Activated naive CD4-positive, alpha-beta T cell treated with anti-CD3 and anti-CD28 coated beads for 36 hours (primary cell): Measurements from ENCODE around the gene SSTR1. TPM values are rescaled to one million over a fixed set of nuclear protein-coding genes. Genes with fewer than 3 reads are reported as not detected.
A peak's percentile ranks its signal among the peaks of the same experiment; 100 is the strongest.

Source experiments
- CTCF ChIA-PET: fragments of 350-600 bp; sonication (Branson Sonifier 250); formaldehyde crosslinking; loops from one replicate; lab custom pipeline; 2021; ENCODE audit warnings: antibody characterized with exemption; lab: Charles Lee
- DNase-seq: peaks from one replicate; pipeline ENCODE4 v3.0.0-alpha.2; 2020
- H3K27ac Mint-ChIP-seq: one replicate; pipeline ENCODE4 v1.8.0; 2021; ENCODE audit warnings: mild to moderate bottlenecking, mixed read lengths
- H3K27me3 Mint-ChIP-seq: one replicate; pipeline ENCODE4 v1.8.0; 2021; ENCODE audit warnings: low read depth, mixed read lengths
- H3K36me3 Mint-ChIP-seq: one replicate; pipeline ENCODE4 v1.8.0; 2021; ENCODE audit warnings: low read depth, mixed read lengths
- H3K4me1 Mint-ChIP-seq: one replicate; pipeline ENCODE4 v1.8.0; 2021; ENCODE audit warnings: low read depth, mixed read lengths
- H3K4me3 Mint-ChIP-seq: one replicate; pipeline ENCODE4 v1.8.0; 2021; ENCODE audit warnings: mild to moderate bottlenecking, moderate library complexity, mixed read lengths
- H3K9me3 Mint-ChIP-seq: one replicate; pipeline ENCODE4 v1.8.0; 2021; ENCODE audit warnings: mixed read lengths
- intact Hi-C: fragments of 100-400 bp; cut with micrococcal nuclease; formaldehyde crosslinking; loops from one replicate; pipeline ENCODE4 v1.15.1; 2023
- total RNA-seq, 2 experiments: library from RNA; stranded (reverse); gene quantifications; one replicate each; pipeline ENCODE4 v1.2.3, GENCODE V29; 2021

The SSTR1 gene, protein sequence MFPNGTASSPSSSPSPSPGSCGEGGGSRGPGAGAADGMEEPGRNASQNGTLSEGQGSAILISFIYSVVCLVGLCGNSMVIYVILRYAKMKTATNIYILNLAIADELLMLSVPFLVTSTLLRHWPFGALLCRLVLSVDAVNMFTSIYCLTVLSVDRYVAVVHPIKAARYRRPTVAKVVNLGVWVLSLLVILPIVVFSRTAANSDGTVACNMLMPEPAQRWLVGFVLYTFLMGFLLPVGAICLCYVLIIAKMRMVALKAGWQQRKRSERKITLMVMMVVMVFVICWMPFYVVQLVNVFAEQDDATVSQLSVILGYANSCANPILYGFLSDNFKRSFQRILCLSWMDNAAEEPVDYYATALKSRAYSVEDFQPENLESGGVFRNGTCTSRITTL
- not detected for total RNA-seq

- no peak within 1 kb of the TSS for H3K27ac Mint-ChIP-seq
These were observed at the start of gene SSTR1 for GRCh38 chr14:38207736-38208617. Gene SSTR1, plus strand, starts transcription at chr14:38207904. Its CDS starts 1,486 bp downstream, at chr14:38209390.

GRCh38 chr14:38158468-38158867 is 49.2 kb upstream of the SSTR1 start:
- Mint-ChIP-seq H3K4me3 (no peak overlapping the region), H3K27me3 (no peaks in the 10 kb centered on the region), H3K4me1 (no peaks in the 10 kb centered on the region), H3K9me3 (no peaks in the 10 kb centered on the region), H3K36me3 (no peaks in the 10 kb centered on the region), H3K27ac (no peak overlapping the region)
- CTCF ChIA-PET = interaction anchor here (0.7 to 1.0 kb wide), 2 partner anchors 40 to 99 kb away, joined by 3 read pairs; no protein-coding TSS in a partner anchor
- DNase-seq = no peak
- intact Hi-C loops = no loop called here

More at GRCh38 chr14:38207736-38208617, at the start of gene SSTR1:
- H3K4me1 Mint-ChIP-seq = peaks cover 29% of the 10 kb centered on the region
- no peaks in the 10 kb centered on the region for H3K9me3 Mint-ChIP-seq
- peak; percentile 6 for DNase-seq
- intact Hi-C loops = loop anchor here (2.0 to 5.0 kb wide), 3 partner anchors 47 to 659 kb away; no protein-coding TSS in a partner anchor
- H3K4me3 Mint-ChIP-seq = peak within 1 kb of the TSS; percentile 41
- peaks cover 59% of the 10 kb centered on the region for H3K27me3 Mint-ChIP-seq
- no peaks in the 10 kb centered on the region for H3K36me3 Mint-ChIP-seq
- CTCF ChIA-PET = interaction anchor here (0.5 to 1.7 kb wide), 4 partner anchors 19 to 659 kb away, joined by 3 to 4 read pairs (median 3); no protein-coding TSS in a partner anchor

GRCh38 chr14:38168416-38168815 is 39.3 kb upstream of the SSTR1 start:
- intact Hi-C loops = no loop called here
- no peaks in the 10 kb centered on the region for H3K36me3 Mint-ChIP-seq
- CTCF ChIA-PET = no interaction called here

DNA sequence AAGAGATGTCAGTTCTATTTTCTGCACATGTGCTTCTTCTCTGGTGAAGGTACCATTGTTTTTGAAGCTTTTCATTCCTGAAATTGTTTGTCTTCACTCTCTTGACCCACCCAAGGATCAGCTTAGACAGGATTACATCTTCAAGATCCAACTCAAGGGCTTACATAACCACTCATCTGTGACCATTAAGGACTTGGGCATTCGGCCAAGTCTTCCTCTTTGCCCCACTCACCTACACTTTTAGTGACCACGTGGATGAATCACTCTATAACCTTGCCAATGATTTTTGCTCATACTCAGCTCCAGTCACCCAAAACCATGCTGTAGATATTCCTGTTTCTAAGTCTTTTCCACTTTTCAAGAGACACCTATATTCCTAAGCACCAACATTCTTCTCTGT is 36.5 kb upstream of the SSTR1 start:
- H3K36me3 Mint-ChIP-seq = no peaks in the 10 kb centered on the region
- intact Hi-C loops = no loop called here
- DNase-seq = no peak
- CTCF ChIA-PET = interaction anchor here (0.6 kb wide), 1 partner anchor 268 kb away, joined by 3 read pairs; no protein-coding TSS in a partner anchor
- no peak overlapping the region for H3K27ac Mint-ChIP-seq
- no peaks in the 10 kb centered on the region for H3K27me3 Mint-ChIP-seq
- H3K4me3 Mint-ChIP-seq = no peak overlapping the region
- H3K9me3 Mint-ChIP-seq = no peaks in the 10 kb centered on the region
- H3K4me1 Mint-ChIP-seq = peaks cover 3% of the 10 kb centered on the region

More at GRCh38 chr14:38168416-38168815, 39.3 kb upstream of the SSTR1 start:
- no peaks in the 10 kb centered on the region for H3K27me3 Mint-ChIP-seq
- no peaks in the 10 kb centered on the region for H3K9me3 Mint-ChIP-seq
- H3K4me1 Mint-ChIP-seq = no peaks in the 10 kb centered on the region
- no peak overlapping the region for H3K27ac Mint-ChIP-seq
- H3K4me3 Mint-ChIP-seq = no peak overlapping the region
- no peak for DNase-seq

DNA sequence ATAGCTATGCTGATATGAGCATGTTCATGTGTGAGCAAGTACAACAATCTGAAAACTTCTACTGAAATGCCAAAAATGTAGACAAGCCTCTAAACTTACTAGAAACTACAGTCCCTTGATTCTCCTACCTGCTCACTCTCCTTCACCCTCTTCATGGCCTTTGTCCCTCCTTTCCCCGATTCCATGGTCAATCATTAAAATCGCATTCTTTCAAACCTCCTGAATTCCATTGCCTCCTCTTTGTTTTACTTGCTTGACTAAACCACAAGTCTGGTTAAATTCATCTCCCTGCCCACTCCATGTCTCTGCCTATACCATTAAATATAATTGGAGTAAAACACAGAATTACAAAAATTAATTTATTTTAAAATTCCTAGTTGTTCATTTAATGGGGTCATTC is 33.0 kb upstream of the SSTR1 start:
- Mint-ChIP-seq H3K27ac (no peak overlapping the region), H3K4me1 (peaks cover 3% of the 10 kb centered on the region), H3K27me3 (no peaks in the 10 kb centered on the region), H3K9me3 (peaks cover 1% of the 10 kb centered on the region), H3K36me3 (peaks cover 2% of the 10 kb centered on the region), H3K4me3 (no peak overlapping the region)
- CTCF ChIA-PET = no interaction called here
- intact Hi-C loops = no loop called here
- DNase-seq = no peak

DNA sequence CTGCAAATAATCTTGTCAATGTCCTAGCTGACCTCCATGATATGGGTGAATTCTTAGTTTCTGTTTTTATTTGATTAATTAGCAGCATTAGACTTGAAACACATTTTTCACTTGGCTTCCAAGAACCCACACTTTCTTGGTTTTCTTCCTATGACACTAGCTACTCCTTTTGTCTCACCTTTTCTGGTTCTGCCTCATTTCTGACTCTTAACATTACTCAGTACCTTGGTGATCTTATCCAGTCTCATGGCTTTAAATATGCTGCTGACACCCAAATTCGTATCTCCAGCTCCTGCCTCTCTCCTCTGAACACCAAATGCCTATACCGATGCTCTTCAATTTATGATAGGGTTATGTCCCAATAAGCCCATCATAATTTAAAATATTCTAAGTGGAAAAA is 32.0 kb upstream of the SSTR1 start:
- Mint-ChIP-seq H3K27ac (no peak overlapping the region), H3K9me3 (peaks cover 5% of the 10 kb centered on the region), H3K4me3 (no peak overlapping the region), H3K4me1 (peaks cover 3% of the 10 kb centered on the region), H3K27me3 (no peaks in the 10 kb centered on the region), H3K36me3 (peaks cover 2% of the 10 kb centered on the region)
- no peak for DNase-seq
- intact Hi-C loops = no loop called here
- CTCF ChIA-PET = interaction anchor here (0.9 kb wide), 1 partner anchor 21 kb away, joined by 4 read pairs; no protein-coding TSS in a partner anchor

- H3K4me3 Mint-ChIP-seq = no peak overlapping the region
- intact Hi-C loops = no loop called here
- H3K27ac Mint-ChIP-seq = no peak overlapping the region
- DNase-seq = no peak
- CTCF ChIA-PET = no interaction called here
- H3K36me3 Mint-ChIP-seq = peaks cover 2% of the 10 kb centered on the region
- H3K9me3 Mint-ChIP-seq = peaks cover 5% of the 10 kb centered on the region
- no peaks in the 10 kb centered on the region for H3K27me3 Mint-ChIP-seq
- H3K4me1 Mint-ChIP-seq = peaks cover 3% of the 10 kb centered on the region
These were observed 31.3 kb upstream of the SSTR1 start for GRCh38 chr14:38176379-38176778.

GRCh38 chr14:38184132-38184531 is 23.6 kb upstream of the SSTR1 start:
- intact Hi-C loops = no loop called here
- Mint-ChIP-seq H3K4me3 (no peak overlapping the region), H3K9me3 (peaks cover 6% of the 10 kb centered on the region)

DNA sequence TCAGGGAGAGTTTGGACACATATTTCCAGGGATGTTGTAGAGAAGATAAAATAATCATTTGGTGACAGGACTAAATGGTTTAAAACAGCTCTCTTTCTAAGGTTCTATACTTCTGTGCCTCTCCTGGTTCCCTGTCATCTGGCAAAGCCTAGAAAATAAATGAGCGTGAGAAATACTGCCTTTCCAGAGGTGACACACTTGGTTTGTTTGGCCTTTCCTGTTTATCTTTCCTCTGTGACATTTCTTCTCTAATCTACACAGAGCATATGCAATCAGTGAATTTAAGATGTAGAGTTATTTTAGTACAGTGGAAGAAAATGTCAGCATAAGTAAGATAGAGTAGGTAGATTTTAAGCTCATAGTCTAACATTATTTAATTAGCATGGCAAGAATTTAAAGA is 22.0 kb upstream of the SSTR1 start:
- no peak for DNase-seq
- Mint-ChIP-seq H3K36me3 (no peaks in the 10 kb centered on the region), H3K4me3 (no peak overlapping the region), H3K27ac (no peak overlapping the region), H3K9me3 (peaks cover 1% of the 10 kb centered on the region), H3K27me3 (no peaks in the 10 kb centered on the region), H3K4me1 (peaks cover 9% of the 10 kb centered on the region)
- intact Hi-C loops = no loop called here
- CTCF ChIA-PET = interaction anchor here (2.2 kb wide), 1 partner anchor 11 kb away, joined by 11 read pairs; no protein-coding TSS in a partner anchor

More at GRCh38 chr14:38184132-38184531, 23.6 kb upstream of the SSTR1 start:
- no peaks in the 10 kb centered on the region for H3K36me3 Mint-ChIP-seq
- CTCF ChIA-PET = interaction anchor here (0.6 to 0.8 kb wide), 3 partner anchors 13 to 277 kb away, joined by 3 to 5 read pairs (median 3); no protein-coding TSS in a partner anchor
- no peak overlapping the region for H3K27ac Mint-ChIP-seq
- no peak for DNase-seq
- H3K4me1 Mint-ChIP-seq = peaks cover 9% of the 10 kb centered on the region
- no peaks in the 10 kb centered on the region for H3K27me3 Mint-ChIP-seq

GRCh38 chr14:38186216-38186615 is 21.5 kb upstream of the SSTR1 start:
- H3K4me1 Mint-ChIP-seq = peaks cover 9% of the 10 kb centered on the region
- DNase-seq = no peak
- intact Hi-C loops = no loop called here
- CTCF ChIA-PET = interaction anchor here (2.2 kb wide), 1 partner anchor 11 kb away, joined by 11 read pairs; no protein-coding TSS in a partner anchor
- H3K27me3 Mint-ChIP-seq = no peaks in the 10 kb centered on the region
- no peak overlapping the region for H3K4me3 Mint-ChIP-seq
- H3K36me3 Mint-ChIP-seq = no peaks in the 10 kb centered on the region
- H3K27ac Mint-ChIP-seq = no peak overlapping the region
- peaks cover 1% of the 10 kb centered on the region for H3K9me3 Mint-ChIP-seq

DNA sequence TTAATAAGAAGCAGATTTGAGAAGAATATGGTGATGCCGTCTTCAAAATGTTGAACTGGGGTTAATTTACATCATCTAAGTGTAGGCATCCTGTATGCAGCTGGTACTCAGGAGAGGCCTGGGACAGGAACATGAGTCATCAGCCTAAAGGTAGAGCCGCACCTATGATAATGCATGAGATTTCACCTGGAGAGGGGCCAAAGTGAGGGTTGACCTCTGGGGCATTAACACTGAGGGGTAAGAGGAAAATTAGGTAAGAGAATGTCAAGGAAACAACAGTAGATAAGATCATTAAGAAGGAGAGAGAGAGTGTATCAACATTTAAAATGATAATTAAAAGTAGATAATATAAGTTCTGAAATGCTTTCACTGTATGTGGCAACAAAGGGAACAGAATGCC is 20.2 kb upstream of the SSTR1 start:
- intact Hi-C loops = no loop called here
- CTCF ChIA-PET = interaction anchor here (2.2 kb wide), 1 partner anchor 10 kb away, joined by 11 read pairs; no protein-coding TSS in a partner anchor

More for the DNA sequence above, 20.2 kb upstream of the SSTR1 start:
- no peak overlapping the region for H3K27ac Mint-ChIP-seq
- H3K9me3 Mint-ChIP-seq = peaks cover 1% of the 10 kb centered on the region
- H3K36me3 Mint-ChIP-seq = no peaks in the 10 kb centered on the region
- no peak overlapping the region for H3K4me3 Mint-ChIP-seq
- no peak for DNase-seq
- H3K4me1 Mint-ChIP-seq = peaks cover 9% of the 10 kb centered on the region
- no peaks in the 10 kb centered on the region for H3K27me3 Mint-ChIP-seq
